ENCODE data around the gene MYOCD.

MYOCD gene

GRCh38 chr17:12739500-12739899, 73.8 kb downstream of the MYOCD start:
- no peak for TF ChIP-seq CTCF (IDR thresholded peaks at IDR 0.05; ENCODE audit: low read depth, low read length)
- H3K4me3 ChIP-seq (ENCODE audit: low read depth, low read length) = no peak overlapping the region
- in situ Hi-C loops (cut with HindIII; ENCODE audit: low sequenced_read_pairs) = no loop called here
- no peak for DNase-seq (ENCODE audit: low read depth, low spot score)

- TF ChIP-seq CTCF (IDR thresholded peaks at IDR 0.05; ENCODE audit: low read depth, low read length) = no peak
- H3K4me3 ChIP-seq (ENCODE audit: low read depth, low read length) = no peak overlapping the region
- in situ Hi-C loops (cut with HindIII; ENCODE audit: low sequenced_read_pairs) = no loop called here
- no peak for DNase-seq (ENCODE audit: low read depth, low spot score)
Measured at GRCh38 chr17:12743046-12743445, 77.4 kb downstream of the MYOCD start.

GRCh38 chr17:12744298-12744697, 78.6 kb downstream of the MYOCD start:
- DNase-seq (ENCODE audit: low read depth, low spot score) = no peak
- no peak for TF ChIP-seq CTCF (IDR thresholded peaks at IDR 0.05; ENCODE audit: low read depth, low read length)
- H3K4me3 ChIP-seq (ENCODE audit: low read depth, low read length) = no peak overlapping the region
- in situ Hi-C loops (cut with HindIII; ENCODE audit: low sequenced_read_pairs) = no loop called here

GRCh38 chr17:12744786-12745185, 79.1 kb downstream of the MYOCD start:
- H3K4me3 ChIP-seq (ENCODE audit: low read depth, low read length) = no peak overlapping the region
- TF ChIP-seq CTCF (IDR thresholded peaks at IDR 0.05; ENCODE audit: low read depth, low read length) = no peak
- DNase-seq (ENCODE audit: low read depth, low spot score) = no peak
- in situ Hi-C loops (cut with HindIII; ENCODE audit: low sequenced_read_pairs) = no loop called here

GRCh38 chr17:12745486-12745885, 79.8 kb downstream of the MYOCD start:
- DNase-seq (ENCODE audit: low read depth, low spot score) = no peak
- no peak for TF ChIP-seq CTCF (IDR thresholded peaks at IDR 0.05; ENCODE audit: low read depth, low read length)
- H3K4me3 ChIP-seq (ENCODE audit: low read depth, low read length) = no peak overlapping the region
- in situ Hi-C loops (cut with HindIII; ENCODE audit: low sequenced_read_pairs) = no loop called here

- in situ Hi-C loops (cut with HindIII; ENCODE audit: low sequenced_read_pairs) = no loop called here
- H3K4me3 ChIP-seq (ENCODE audit: low read depth, low read length) = no peak overlapping the region
- no peak for TF ChIP-seq CTCF (IDR thresholded peaks at IDR 0.05; ENCODE audit: low read depth, low read length)
- DNase-seq (ENCODE audit: low read depth, low spot score) = no peak
Measured at GRCh38 chr17:12756786-12757185, 91.1 kb downstream of the MYOCD start.

- DNase-seq (ENCODE audit: low read depth, low spot score) = no peak
- no peak for TF ChIP-seq CTCF (IDR thresholded peaks at IDR 0.05; ENCODE audit: low read depth, low read length)
- in situ Hi-C loops (cut with HindIII; ENCODE audit: low sequenced_read_pairs) = no loop called here
- H3K4me3 ChIP-seq (ENCODE audit: low read depth, low read length) = no peak overlapping the region
Measured at GRCh38 chr17:12759090-12759489, 93.4 kb downstream of the MYOCD start.

Data from astrocyte of the spinal cord (primary cell).